Umbilical cord (tissue), 2 donors: ENCODE measurements around the gene FBP1. TPM values are rescaled to one million over a fixed set of nuclear protein-coding genes. Genes with fewer than 3 reads are reported as not detected.
"Not testable (repeated sequence)": the region's sequence is repeated elsewhere in the genome, so short reads cannot be mapped to it uniquely, and the experiment has no call there.

ENCODE experiments used
- DNase-seq: peaks from one replicate; pipeline ENCODE4 v3.0.0-alpha.2; 2015; ENCODE audit warnings: low spot score
- total RNA-seq: library from RNA; depleted of rRNA; stranded (reverse); fragments of >200 nt; gene quantifications from one replicate; pipeline ENCODE4 v1.2.3, GENCODE V29; 2014; ENCODE audit warnings: low replicate concordance; ENCODE audit not compliant: insufficient read depth

Gene FBP1
- total RNA-seq, 1 donor from 2014 or later: not detected

GRCh38 chr9:94577036-94577435, 62.3 kb downstream of the FBP1 start:
- DNase-seq: no peak

DNA sequence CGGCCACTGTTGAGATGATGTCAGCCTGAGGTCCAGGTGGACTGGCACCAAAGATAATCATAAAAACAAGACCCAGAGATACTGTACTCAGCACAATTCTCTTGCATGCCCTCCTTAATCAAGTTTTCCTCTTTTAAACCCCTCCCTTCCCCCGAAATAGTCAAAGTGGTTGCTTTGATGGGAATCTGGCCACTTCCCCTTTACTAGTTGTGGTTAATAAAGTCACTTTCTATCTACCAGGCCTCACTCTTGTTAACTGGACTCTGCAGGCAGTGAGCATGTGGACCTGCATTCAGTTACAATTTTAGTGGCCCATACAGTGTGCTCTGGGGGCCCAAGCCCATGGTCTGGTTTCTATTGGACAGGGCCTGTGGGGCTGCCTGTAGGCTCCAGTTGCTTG, 63.2 kb downstream of the FBP1 start:
- no peak for DNase-seq

- DNase-seq: no peak
These were observed 70.2 kb downstream of the FBP1 start for GRCh38 chr9:94568972-94569712.

DNA sequence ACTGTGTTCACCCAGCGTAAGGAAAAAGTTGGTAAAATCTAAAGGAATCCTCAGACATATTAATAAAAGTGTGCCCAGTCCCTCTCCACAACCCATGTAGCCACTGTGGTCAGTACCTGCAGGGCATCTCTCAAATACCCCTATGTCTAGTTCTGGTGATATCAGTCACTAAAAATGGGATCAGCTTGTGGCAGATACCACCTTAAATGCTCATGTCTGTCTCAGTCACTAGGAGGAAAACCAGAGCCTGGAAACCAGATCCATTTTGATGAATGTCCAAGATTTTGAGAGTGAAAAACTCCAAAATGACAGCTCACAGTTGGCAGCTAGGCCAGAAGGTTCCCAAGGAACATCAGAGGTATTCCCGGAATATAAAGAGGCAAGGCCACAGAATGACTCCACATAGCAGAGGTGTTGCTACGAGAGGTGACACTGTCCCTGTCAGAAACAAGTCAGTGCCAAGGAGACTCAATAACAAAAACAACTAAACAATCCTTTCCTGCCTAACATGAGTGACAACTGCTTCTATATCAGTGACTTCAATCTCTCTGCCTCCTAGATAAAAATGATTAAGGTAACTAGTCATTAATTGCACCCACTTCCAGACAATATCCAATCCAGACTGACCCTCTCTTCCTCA, 70.9 kb downstream of the FBP1 start:
- DNase-seq: no peak

DNA sequence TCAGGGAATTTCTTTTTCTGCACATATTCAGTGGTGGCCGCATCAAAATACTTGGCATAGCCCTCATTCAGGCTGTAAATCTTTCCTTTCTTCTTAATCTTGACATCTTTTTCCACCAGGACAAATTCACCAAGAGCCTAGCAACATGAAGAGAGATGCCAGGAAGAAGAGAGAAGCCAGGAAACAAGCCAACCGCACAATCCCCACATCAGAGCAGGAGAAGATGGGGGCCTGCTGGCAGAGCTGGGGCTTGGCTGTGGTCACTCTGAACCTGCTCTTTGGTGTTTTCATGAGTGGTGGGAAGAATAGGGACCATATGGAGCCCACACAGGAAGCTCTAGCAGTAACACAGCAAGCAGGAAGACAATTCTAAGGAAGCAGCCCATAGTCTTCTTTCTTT, 72.0 kb downstream of the FBP1 start:
- no peak for DNase-seq

DNA sequence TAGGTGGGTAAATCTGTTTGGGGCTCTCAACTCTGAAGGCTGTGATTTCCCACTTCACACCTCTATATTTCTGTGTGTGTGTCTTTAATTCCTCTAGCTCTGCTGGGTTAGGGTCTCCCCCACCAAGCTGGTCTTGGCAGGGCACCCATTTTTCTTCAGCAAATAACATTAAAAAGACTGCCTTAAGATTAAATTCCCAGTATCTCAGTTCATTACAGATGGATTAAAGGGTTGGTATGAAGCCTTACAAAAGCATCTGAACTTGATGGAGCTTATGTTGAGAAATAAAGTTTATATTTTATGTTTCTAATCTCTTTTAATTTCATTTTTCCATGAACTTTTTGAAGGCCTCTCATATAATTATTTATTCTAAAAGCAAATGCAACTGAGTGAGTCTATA, 72.8 kb downstream of the FBP1 start:
- DNase-seq: no peak

DNA sequence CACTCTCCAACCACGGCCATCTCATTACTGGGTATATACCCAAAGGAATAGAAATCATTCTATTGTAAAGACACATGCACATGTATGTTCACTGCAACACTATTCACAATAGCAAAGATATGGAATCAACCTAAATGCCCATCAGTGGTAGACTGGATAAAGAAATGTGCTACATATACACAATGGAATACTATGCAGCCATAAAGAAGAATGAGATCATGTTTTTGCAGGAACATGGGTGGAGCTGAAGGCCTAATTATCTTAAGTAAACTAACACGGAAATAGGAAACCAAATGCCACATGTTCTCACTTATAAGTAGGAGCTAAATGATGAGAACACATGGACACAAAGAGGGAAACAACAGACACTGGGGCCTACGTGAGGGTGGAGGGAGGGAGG, 75.0 kb downstream of the FBP1 start:
- not testable (repeated sequence) for DNase-seq

- no peak for DNase-seq
These were observed 75.8 kb downstream of the FBP1 start for GRCh38 chr9:94563548-94563947.

GRCh38 chr9:94560237-94560636, 79.1 kb downstream of the FBP1 start:
- DNase-seq: no peak

DNA sequence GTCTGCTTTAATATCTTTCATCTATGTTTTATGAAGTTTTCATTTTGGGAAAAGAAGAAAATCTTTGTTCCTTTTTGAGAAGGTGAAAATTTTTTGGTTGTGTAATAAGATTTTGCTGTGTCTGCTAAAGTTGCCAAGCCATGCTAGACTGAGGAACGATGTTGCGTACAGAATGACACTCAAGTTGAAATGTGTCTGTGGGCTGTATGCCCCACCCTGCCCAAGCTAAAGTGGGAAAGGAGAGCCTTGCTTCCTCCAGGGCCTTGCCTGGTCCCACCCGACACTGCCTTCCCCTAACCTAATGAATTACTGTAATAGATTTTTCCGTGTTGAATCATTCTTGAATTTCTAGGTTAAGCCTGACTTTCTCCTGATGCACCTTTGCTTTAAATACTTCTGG, 81.9 kb downstream of the FBP1 start:
- no peak for DNase-seq

- peak; percentile 27 for DNase-seq
These were observed 84.6 kb downstream of the FBP1 start, which contains the start of gene PCAT7 for GRCh38 chr9:94554439-94555331. TSS of gene PCAT7 (plus strand) at chr9:94555083.

- no peak for DNase-seq
These were observed 85.3 kb downstream of the FBP1 start for GRCh38 chr9:94554078-94554438.

Other genes starting within 250 kb of the FBP1 start
- 2.6 TPM for gene PCAT7, start 84.4 kb downstream of the FBP1 start, total RNA-seq
- gene FBP2, start 45.7 kb downstream of the FBP1 start, total RNA-seq: not detected
- gene AOPEP, start 87.2 kb upstream of the FBP1 start, total RNA-seq: 297 TPM